HL-60 (cell line): ENCODE measurements around the gene MDM2.

Source experiments
- DNase-seq, 2 experiments: peaks; one replicate each; pipeline ENCODE4 v3.0.0-alpha.2; 2010 to 2020; ENCODE audit warnings: low read depth in 1 of 2, low spot score in 1 of 2
- H3K27ac ChIP-seq: fragments of 250-450 bp; sonication (Bioruptor Pico); replicated peaks from 2 replicates; pipeline ENCODE4 v1.5.1; 2020; ENCODE audit warnings: mild to moderate bottlenecking, moderate library complexity
- H3K27me3 ChIP-seq: fragments of 250-450 bp; sonication (Bioruptor Pico); 2 replicates; pipeline ENCODE4 v1.5.1; 2021; ENCODE audit warnings: mild to moderate bottlenecking, moderate library complexity; ENCODE audit not compliant: insufficient read depth, poor library complexity, severe bottlenecking
- H3K4me3 ChIP-seq: replicated peaks from 2 replicates; pipeline ENCODE4 v1.5.1; 2011; ENCODE audit warnings: mild to moderate bottlenecking, control low read depth, low read length; ENCODE audit not compliant: insufficient read depth
- CTCF ChIP-seq: IDR thresholded peaks from one replicate; pipeline ENCODE4 v1.5.1; 2011; ENCODE audit warnings: low read length, control low read depth, inconsistent platforms; ENCODE audit not compliant: insufficient read depth
- GABPA ChIP-seq: IDR thresholded peaks from 2 replicates; pipeline ENCODE4 v1.6.1; 2012; ENCODE audit warnings: low read depth
- POLR2AphosphoS5 ChIP-seq: IDR thresholded peaks from 2 replicates; pipeline ENCODE4 v1.6.1; 2012; ENCODE audit warnings: low read depth
- REST ChIP-seq: IDR thresholded peaks from 2 replicates; pipeline ENCODE4 v1.6.1; 2012; ENCODE audit warnings: low read depth; ENCODE audit not compliant: insufficient replicate concordance
- SPI1 ChIP-seq: IDR thresholded peaks from 2 replicates; pipeline ENCODE4 v1.6.1; 2012; ENCODE audit warnings: low read depth, mild to moderate bottlenecking, borderline replicate concordance

Gene MDM2

DNA sequence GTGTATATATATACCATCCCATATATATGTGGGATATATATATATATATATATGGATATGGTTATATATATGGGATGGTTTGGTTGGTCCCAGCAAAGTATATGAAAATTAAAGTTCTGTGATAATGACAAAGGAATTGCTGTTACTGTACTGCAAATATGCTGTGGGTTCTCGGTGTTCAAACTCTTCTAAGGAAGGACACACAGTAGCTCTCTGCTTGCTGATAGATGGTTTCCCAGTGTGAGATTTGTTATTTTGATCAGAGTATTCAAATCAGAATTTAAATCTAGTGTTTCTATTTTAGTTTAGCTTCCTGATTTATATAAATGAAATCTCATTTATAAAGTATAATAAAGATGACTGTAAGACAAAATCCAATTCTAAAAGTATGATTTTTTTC is 42.3 kb upstream of the MDM2 start:
- Histone ChIP-seq H3K27me3 (no peaks in the 10 kb centered on the region), H3K4me3 (no peak overlapping the region), H3K27ac (no peak overlapping the region)
- TF ChIP-seq POLR2AphosphoS5, result no peak
- no peak for TF ChIP-seq REST
- TF ChIP-seq SPI1, result no peak
- no peak for TF ChIP-seq GABPA
- TF ChIP-seq CTCF, result no peak
- no peak for DNase-seq

DNA sequence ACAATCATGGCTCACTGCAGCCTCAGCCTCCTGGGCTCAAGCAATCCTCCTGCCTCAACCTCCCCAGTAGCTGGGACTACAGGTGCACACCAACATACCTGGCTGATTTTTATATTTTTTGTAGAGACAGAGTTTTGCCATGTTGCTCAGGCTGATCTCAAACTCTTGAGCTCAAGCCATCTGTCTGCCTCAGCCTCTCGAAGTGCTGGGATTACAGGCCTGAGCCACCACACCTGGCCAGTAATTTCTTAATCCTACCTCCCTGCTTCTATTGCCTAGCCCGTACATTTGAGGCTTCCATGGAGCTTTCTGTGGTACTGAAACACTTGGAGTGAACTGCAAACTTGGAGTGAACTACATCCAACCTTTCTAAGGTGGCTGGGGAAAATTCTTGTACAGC is 41.3 kb upstream of the MDM2 start:
- H3K27me3 ChIP-seq, result no peaks in the 10 kb centered on the region
- no peak for DNase-seq
- no peak overlapping the region for H3K27ac ChIP-seq
- H3K4me3 ChIP-seq, result no peak overlapping the region
- TF ChIP-seq SPI1 (no peak), GABPA (no peak), POLR2AphosphoS5 (no peak), REST (no peak), CTCF (no peak)

DNA sequence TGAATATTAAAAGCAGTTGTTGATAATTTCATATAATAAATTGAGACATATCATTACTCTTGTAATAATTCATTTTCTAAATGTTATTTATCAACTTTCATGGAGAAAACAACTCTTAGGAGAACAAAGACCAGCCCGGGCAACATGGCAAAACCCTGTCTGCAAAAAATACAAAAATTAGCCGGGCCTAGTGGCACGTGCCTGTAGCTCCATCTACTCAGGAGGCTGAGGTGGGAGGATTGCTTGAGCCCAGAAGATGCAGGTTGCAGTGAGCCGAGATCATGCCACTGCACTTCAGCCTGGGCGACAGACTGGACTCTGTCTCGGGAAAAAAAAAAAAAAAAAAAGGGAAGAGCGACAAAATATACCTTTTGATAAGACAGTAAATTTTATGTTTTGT is 40.8 kb upstream of the MDM2 start:
- no peak overlapping the region for H3K27ac ChIP-seq
- H3K4me3 ChIP-seq, result no peak overlapping the region
- no peak for TF ChIP-seq POLR2AphosphoS5
- H3K27me3 ChIP-seq, result no peaks in the 10 kb centered on the region
- DNase-seq, result no peak

DNA sequence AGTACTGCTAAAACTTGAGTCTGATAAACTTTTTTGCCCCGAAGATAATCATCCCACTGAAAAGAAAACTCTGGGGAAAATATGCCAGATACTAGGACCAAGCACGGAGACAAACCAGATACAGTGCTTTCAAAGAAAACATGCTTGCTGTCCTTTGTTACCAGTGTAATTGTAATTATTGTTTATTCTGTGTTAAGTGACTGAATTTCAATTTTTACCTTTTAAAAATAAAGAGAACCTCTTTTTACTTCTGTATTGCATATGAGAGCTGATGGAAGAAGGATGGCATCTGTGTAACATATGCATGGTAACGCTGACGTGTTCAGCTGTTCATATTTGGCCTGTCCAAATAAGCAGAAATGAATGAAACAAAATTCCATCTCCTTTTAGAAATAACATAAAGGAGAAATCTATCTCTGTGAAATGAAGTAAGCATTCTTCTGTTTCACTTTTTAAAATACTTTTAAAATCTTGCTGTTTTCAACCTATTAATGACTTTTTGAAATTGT is 39.5 kb upstream of the MDM2 start:
- DNase-seq, result no peak
- no peak overlapping the region for H3K4me3 ChIP-seq
- H3K27ac ChIP-seq, result no peak overlapping the region
- no peaks in the 10 kb centered on the region for H3K27me3 ChIP-seq
- TF ChIP-seq CTCF (no peak), GABPA (no peak), SPI1 (no peak)
